ENCODE results near the gene PER1. TPM values are rescaled to one million over a fixed set of nuclear protein-coding genes. Genes with fewer than 3 reads are reported as not detected.

Gene PER1
- total and polyA plus RNA-seq, 9 of the 15 experiments (the other 6 are each of a cell fraction or from before 2014, with no cell fraction given), result 0.13 to 26.0 (median 3.4) TPM

- peak; percentile 87 for TF ChIP-seq MYC (IDR thresholded peaks at IDR 0.05; ENCODE audit: low read depth, low read length)
- TF ChIP-seq MYC (CRISPR knock-in tag; IDR thresholded peaks at IDR 0.05; ENCODE audit: borderline replicate concordance, low read depth), result no peak
- TF ChIP-seq HNRNPL (IDR thresholded peaks at IDR 0.05; ENCODE audit: low read depth, low read length), result peak; percentile 86
- TF ChIP-seq ADNP (tag; IDR thresholded peaks at IDR 0.05), result no peak
- TF ChIP-seq EGR1 (conservative IDR thresholded peaks at IDR 0.05), result peak; percentile 52; the same call in 1 of the 2 replicates
- no peak for TF ChIP-seq ZNF174 (CRISPR knock-in tag; IDR thresholded peaks at IDR 0.05)
- no peak for TF ChIP-seq ZKSCAN8 (CRISPR knock-in tag; IDR thresholded peaks at IDR 0.05)
- no peak for TF ChIP-seq KLF13 (tag; IDR thresholded peaks at IDR 0.05; ENCODE audit: borderline replicate concordance, low read depth)
- peak; percentile 56; the same call in 1 of the 2 replicates for TF ChIP-seq ZNF232 (CRISPR knock-in tag; IDR thresholded peaks at IDR 0.05)
- TF ChIP-seq STAT5B (CRISPR knock-in tag; IDR thresholded peaks at IDR 0.05), result no peak
- TF ChIP-seq HMGN3 (IDR thresholded peaks at IDR 0.05; ENCODE audit: borderline replicate concordance, extremely low read depth, insufficient read length, low read depth, low read length), result peak; percentile 73
- no peak for TF ChIP-seq CBX3 (IDR thresholded peaks at IDR 0.05; ENCODE audit: borderline replicate concordance in 1 of 2, low read length in 2 of 2)
- TF ChIP-seq ZZZ3 (IDR thresholded peaks at IDR 0.05), result no peak
- TF ChIP-seq ZNF347 (CRISPR knock-in tag; IDR thresholded peaks at IDR 0.05; ENCODE audit: low read depth), result no peak
- TF ChIP-seq EZH2 (IDR thresholded peaks at IDR 0.05; ENCODE audit: borderline replicate concordance, low read depth, low read length), result no peak
- no peak for TF ChIP-seq AFF1 (IDR thresholded peaks at IDR 0.05; ENCODE audit: low read depth in 1 of 2, partially characterized antibody in 2 of 2)
- TF ChIP-seq SRSF1 (IDR thresholded peaks at IDR 0.05; ENCODE audit: low read depth, low read length), result no peak
- TF ChIP-seq NFE2 (IDR thresholded peaks at IDR 0.05; ENCODE audit: low read depth), result no peak
- no peak; the same call in 1 of the 2 replicates for TF ChIP-seq MYNN (IDR thresholded peaks at IDR 0.05)
- no peak for TF ChIP-seq MYNN (CRISPR knock-in tag; IDR thresholded peaks at IDR 0.05)
- TF ChIP-seq ZBTB8A (IDR thresholded peaks at IDR 0.05; ENCODE audit: partially characterized antibody), result no peak
- TF ChIP-seq SMC3 (conservative IDR thresholded peaks at IDR 0.05; ENCODE audit: insufficient read depth, low read depth, low read length), result no peak
- TF ChIP-seq ZNF311 (CRISPR knock-in tag; IDR thresholded peaks at IDR 0.05), result no peak
- no peak for TF ChIP-seq NUFIP1 (IDR thresholded peaks at IDR 0.05; ENCODE audit: partially characterized antibody)
- TF ChIP-seq POLR2AphosphoS5 (IDR thresholded peaks at IDR 0.05; ENCODE audit: control insufficient read depth, insufficient read depth, low read depth, low read length), result peak; percentile 46; the same call in 1 of the 2 replicates
- no peak for TF ChIP-seq ZNF766 (CRISPR knock-in tag; conservative IDR thresholded peaks at IDR 0.05)
Observed at GRCh38 chr17:8152112-8152775, at the start of gene PER1 (continued).

All from K562 (cell line).